HCT116 (cell line): ENCODE results near the gene SLC1A6. TPM values are rescaled to one million over a fixed set of nuclear protein-coding genes. Genes with fewer than 3 reads are reported as not detected.
"Not testable (repeated sequence)": the region's sequence is repeated elsewhere in the genome, so short reads cannot be mapped to it uniquely, and the experiment has no call there.

Source experiments
- ATAC-seq: fragments of 200-7000 bp; cut with Tn5 transposase; 2 replicates; pipeline ENCODE4 v1.9.1; 2020; ENCODE audit warnings: mild to moderate bottlenecking, moderate library complexity
- BruUV-seq: library from RNA; stranded (reverse); fragments of 400-500 nt; replicated peaks from 2 replicates; lab custom pipeline; 2021; lab: Mats Ljungman, UMichigan
- CTCF ChIA-PET: fragments of 300-600 bp; sonication (Branson Sonifier 250); formaldehyde crosslinking; loops from one replicate; lab custom pipeline; 2021; ENCODE audit warnings: antibody characterized with exemption; lab: Charles Lee
- POLR2A ChIA-PET: fragments of 300-600, 350-600 bp; sonication (Branson Sonifier 250); formaldehyde crosslinking; loops from one replicate; lab custom pipeline; 2021; ENCODE audit warnings: antibody characterized with exemption; lab: Charles Lee
- RAD21 ChIA-PET, 2 experiments: fragments of 300-600 bp; sonication (Branson Sonifier 250); formaldehyde crosslinking; loops; one replicate each; lab custom pipeline; 2023; ENCODE audit warnings: low total read pairs in 2 of 2; ENCODE audit not compliant: uncharacterized antibody in 2 of 2, unreplicated experiment in 2 of 2, low non-redundant PET in 1 of 2; lab: Charles Lee
- DNase-seq: peaks from one replicate; pipeline ENCODE4 v3.0.0-alpha.2; 2010; ENCODE audit warnings: low read depth, low spot score
- H2AFZ ChIP-seq: fragments of 200-600 bp; shearing (Covaris generic), sonication (generic); 2 replicates; pipeline ENCODE4 v1.6.1; 2017; ENCODE audit warnings: low read depth, mixed run types, mixed read lengths, antibody characterized with exemption, low read length; ENCODE audit not compliant: poor library complexity, severe bottlenecking
- H3K27ac ChIP-seq: 2 replicates; pipeline ENCODE4 v1.5.1; 2012; ENCODE audit warnings: low read depth, low read length
- H3K27me3 ChIP-seq: fragments of 200-600 bp; sonication (generic); 2 replicates; pipeline ENCODE4 v1.6.1; 2016; ENCODE audit warnings: mixed run types, low read length, mixed read lengths; ENCODE audit not compliant: insufficient read depth
- H3K36me3 ChIP-seq, 2 experiments: fragments of 200-500 bp in 1 of 2; fragments of 200-600 bp in 1 of 2; sonication (Bioruptor generic) in 1 of 2; sonication (generic) in 1 of 2; 2 replicates each; pipeline versions ENCODE4 v1.5.1 to v1.6.1; 2014 to 2016; ENCODE audit warnings: low read length in 2 of 2, inconsistent platforms in 1 of 2, mixed read lengths in 1 of 2, mixed run types in 1 of 2; ENCODE audit not compliant: insufficient read depth in 2 of 2, control insufficient read depth in 1 of 2
- H3K4me1 ChIP-seq, 2 experiments: fragments of 200-600 bp in 1 of 2; sonication (generic) in 1 of 2; 2 replicates each; pipeline versions ENCODE4 v1.5.1 to v1.6.1; 2012 to 2017; ENCODE audit warnings: low read length in 2 of 2, inconsistent platforms in 1 of 2, mild to moderate bottlenecking in 1 of 2, mixed read lengths in 1 of 2, mixed run types in 1 of 2, moderate library complexity in 1 of 2; ENCODE audit not compliant: insufficient read depth in 2 of 2, control insufficient read depth in 1 of 2
- H3K4me2 ChIP-seq: fragments of 200-600 bp; sonication (generic); 2 replicates; pipeline ENCODE4 v1.6.1; 2017; ENCODE audit warnings: mixed run types, low read length, mixed read lengths
- H3K4me3 ChIP-seq, 2 experiments: fragments of 200-600 bp in 1 of 2; sonication (generic) in 1 of 2; replicated peaks in 1 of 2; 2 replicates each; pipeline ENCODE4 v1.5.1; 2011 to 2016; ENCODE audit warnings: low read length in 2 of 2, control low read depth in 1 of 2, low read depth in 1 of 2, mild to moderate bottlenecking in 1 of 2, mixed read lengths in 1 of 2, mixed run types in 1 of 2
- H3K79me2 ChIP-seq: fragments of 200-600 bp; sonication (generic); 2 replicates; pipeline ENCODE4 v1.6.1; 2017; ENCODE audit warnings: mild to moderate bottlenecking, mixed run types, low read length, moderate library complexity, mixed read lengths; ENCODE audit not compliant: insufficient read depth
- H3K9ac ChIP-seq: fragments of 200-600 bp; sonication (generic); 2 replicates; pipeline ENCODE4 v1.6.1; 2016; ENCODE audit warnings: low read length, mixed read lengths
- H3K9me2 ChIP-seq: fragments of 200-600 bp; sonication (generic), shearing (Covaris generic); 2 replicates; pipeline ENCODE4 v1.6.1; 2017; ENCODE audit warnings: mixed run types, mild to moderate bottlenecking, moderate library complexity; ENCODE audit not compliant: insufficient read depth
- H3K9me3 ChIP-seq, 2 experiments: fragments of 200-500 bp in 1 of 2; fragments of 200-600 bp in 1 of 2; sonication (Bioruptor generic) in 1 of 2; sonication (generic) in 1 of 2; 2 replicates each; pipeline ENCODE4 v1.6.1; 2014 to 2017; ENCODE audit warnings: low read length in 2 of 2, mixed read lengths in 2 of 2, inconsistent platforms in 1 of 2, low read depth in 1 of 2, mild to moderate bottlenecking in 1 of 2, mixed run types in 1 of 2, moderate library complexity in 1 of 2; ENCODE audit not compliant: control insufficient read depth in 1 of 2, insufficient read depth in 1 of 2
- H4K20me1 ChIP-seq: fragments of 200-600 bp; sonication (generic), shearing (Covaris generic); 2 replicates; pipeline ENCODE4 v1.6.1; 2017; ENCODE audit warnings: mixed run types, mild to moderate bottlenecking, moderate library complexity; ENCODE audit not compliant: insufficient read depth
- ELF1 ChIP-seq: IDR thresholded peaks from 2 replicates; pipeline ENCODE4 v1.6.1; 2012; ENCODE audit warnings: low read depth, borderline replicate concordance
- FOSL1 ChIP-seq: IDR thresholded peaks from 2 replicates; pipeline ENCODE4 v1.6.1; 2012; ENCODE audit warnings: low read depth
- POLR2A ChIP-seq: IDR thresholded peaks from 2 replicates; pipeline ENCODE4 v1.7.0; 2011; ENCODE audit warnings: borderline replicate concordance; ENCODE audit not compliant: insufficient read depth, insufficient read length; ENCODE audit errors: extremely low read depth
- POLR2AphosphoS5 ChIP-seq: IDR thresholded peaks from 2 replicates; pipeline ENCODE4 v1.6.1; 2011; ENCODE audit warnings: mild to moderate bottlenecking, low read depth, low read length, moderate library complexity
- RAD21 ChIP-seq: IDR thresholded peaks from 2 replicates; pipeline ENCODE4 v1.6.1; 2012; ENCODE audit warnings: low read depth, mild to moderate bottlenecking
- REST ChIP-seq: IDR thresholded peaks from 2 replicates; pipeline ENCODE4 v1.6.1; 2012; ENCODE audit warnings: low read depth
- SP1 ChIP-seq: IDR thresholded peaks from 2 replicates; pipeline ENCODE4 v1.6.1; 2012; ENCODE audit warnings: low read depth
- TCF7L2 ChIP-seq: IDR thresholded peaks from 2 replicates; pipeline ENCODE4 v1.7.0; 2011; ENCODE audit warnings: borderline replicate concordance, inconsistent platforms; ENCODE audit not compliant: insufficient read depth, insufficient read length; ENCODE audit errors: extremely low read depth
- YY1 ChIP-seq: IDR thresholded peaks from 2 replicates; pipeline ENCODE4 v1.6.1; 2011; ENCODE audit warnings: low read length, low read depth, moderate library complexity, mild to moderate bottlenecking; ENCODE audit not compliant: insufficient replicate concordance; ENCODE audit errors: extremely low read depth
- ZFX ChIP-seq: fragments of 450-650 bp; IDR thresholded peaks from 2 replicates; pipeline ENCODE4 v1.6.1; 2017
- intact Hi-C: fragments of 100-400 bp; cut with micrococcal nuclease; formaldehyde crosslinking; loops from 2 replicates; pipeline ENCODE4 v1.10.0; 2022
- total RNA-seq: library from RNA; stranded (reverse); gene quantifications from one replicate; pipeline ENCODE4 v1.2.1, GENCODE V29; 2021; ENCODE audit not compliant: unreplicated experiment
- TF ChIP-seq, protein P1 (sequence below): IDR thresholded peaks from 2 replicates; pipeline ENCODE4 v1.6.1; 2012

Gene SLC1A6
- total RNA-seq, 1 experiment from 2014 or later = not detected

DNA sequence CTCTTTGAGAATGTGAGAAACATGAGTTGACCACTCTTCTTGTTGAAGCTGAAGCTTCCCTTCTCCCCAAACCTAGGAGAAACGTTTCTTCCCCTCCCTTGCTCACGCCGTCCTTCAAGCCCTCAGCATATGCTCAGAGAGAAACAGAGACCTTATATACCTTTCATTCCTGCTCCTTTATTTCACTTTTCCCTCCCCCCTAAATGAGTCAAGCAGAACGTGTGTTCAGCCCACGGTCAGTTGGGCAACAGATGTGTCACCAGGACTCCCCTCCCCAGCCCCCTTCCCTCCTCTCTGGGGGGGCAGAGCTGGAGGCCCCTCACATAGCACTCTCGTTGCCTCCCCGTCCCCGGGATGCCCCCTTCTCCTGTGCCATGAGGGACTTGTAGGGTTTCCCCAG, 29.8 kb downstream of the SLC1A6 start:
- DNase-seq = no peak
- no peaks in the 10 kb centered on the region for H3K4me1 ChIP-seq
- TF ChIP-seq FOSL1 (no peak), RAD21 (no peak), SP1 (no peak), POLR2AphosphoS5 (no peak), POLR2A (no peak), YY1 (no peak), ELF1 (no peak), REST (no peak), TCF7L2 (no peak), ZFX (no peak)
- TF ChIP-seq, protein P1, sequence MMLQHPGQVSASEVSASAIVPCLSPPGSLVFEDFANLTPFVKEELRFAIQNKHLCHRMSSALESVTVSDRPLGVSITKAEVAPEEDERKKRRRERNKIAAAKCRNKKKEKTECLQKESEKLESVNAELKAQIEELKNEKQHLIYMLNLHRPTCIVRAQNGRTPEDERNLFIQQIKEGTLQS = no peak
- H3K79me2 ChIP-seq = no peaks in the 10 kb centered on the region
- intact Hi-C loops = no loop called here
- no peak overlapping the region for H2AFZ ChIP-seq
- ATAC-seq = no peak
- no peaks in the 10 kb centered on the region for H3K9me2 ChIP-seq
- ChIA-PET POLR2A (no interaction called here), CTCF (no interaction called here), RAD21 (no interaction called here)
- H3K4me2 ChIP-seq = no peak overlapping the region
- H3K4me3 ChIP-seq = no peak overlapping the region
- H3K9ac ChIP-seq = no peak overlapping the region
- H3K27me3 ChIP-seq = no peaks in the 10 kb centered on the region
- no peaks in the 10 kb centered on the region for H3K36me3 ChIP-seq
- BruUV-seq = no TSS peak
- H4K20me1 ChIP-seq = no peaks in the 10 kb centered on the region
- no peak overlapping the region for H3K27ac ChIP-seq
- H3K9me3 ChIP-seq = no peaks in the 10 kb centered on the region

- RAD21 ChIA-PET, H3K27me3 ChIP-seq, intact Hi-C loops, H3K9me3 ChIP-seq, H3K9me2 ChIP-seq, BruUV-seq, H3K9ac ChIP-seq, CTCF ChIA-PET, H3K36me3 ChIP-seq, H3K4me3 ChIP-seq, H3K27ac ChIP-seq, H3K79me2 ChIP-seq, DNase-seq, H4K20me1 ChIP-seq, ATAC-seq, H3K4me1 ChIP-seq, H2AFZ ChIP-seq, H3K4me2 ChIP-seq, POLR2A ChIA-PET: not testable (repeated sequence)
Observed at GRCh38 chr19:14949413-14949812, 30.3 kb downstream of the SLC1A6 start.
